Activated CD4-positive, alpha-beta T cell treated with anti-CD3 and anti-CD28 coated beads, Interleukin-2, amount 50 U/mL, for 16 hours (primary cell): Measurements from ENCODE around the gene FPGS.
A peak's percentile ranks its signal among the peaks of the same experiment; 100 is the strongest.
"Not testable (repeated sequence)": the region's sequence is repeated elsewhere in the genome, so short reads cannot be mapped to it uniquely, and the experiment has no call there.

Experiments used
- DNase-seq: peaks from one replicate; pipeline ENCODE4 v3.0.0-alpha.2; 2020

FPGS gene

DNA sequence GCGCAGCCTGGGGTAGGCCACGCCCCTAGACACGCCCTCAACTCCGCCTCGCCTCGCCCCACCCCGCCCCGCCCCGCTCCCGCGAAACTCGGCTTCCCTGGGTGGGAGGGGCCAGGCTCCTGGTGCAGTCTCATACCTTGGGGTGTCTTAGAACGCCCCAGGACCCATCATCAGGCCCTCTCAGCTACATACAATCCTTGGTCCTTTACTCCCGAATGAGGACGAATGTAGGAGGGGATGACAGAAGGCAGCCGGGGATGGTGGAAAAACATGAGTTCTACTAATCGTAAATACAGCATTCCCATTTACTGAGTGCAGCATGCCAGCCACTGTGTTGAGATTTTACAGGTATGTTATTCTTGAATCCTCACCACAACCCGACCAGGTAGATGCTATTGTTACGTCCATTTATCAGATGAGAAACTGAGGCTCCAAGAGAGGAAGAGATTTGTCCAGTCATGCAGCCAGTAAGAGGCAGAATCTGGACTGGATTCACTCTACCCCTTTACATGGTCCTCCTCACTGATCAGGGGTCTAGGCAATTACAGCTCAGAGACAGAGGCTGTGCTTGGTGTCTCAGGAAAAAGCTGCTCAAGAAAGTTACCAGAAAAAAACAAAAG is 31.0 kb upstream of the FPGS start:
- DNase-seq, result no peak

DNA sequence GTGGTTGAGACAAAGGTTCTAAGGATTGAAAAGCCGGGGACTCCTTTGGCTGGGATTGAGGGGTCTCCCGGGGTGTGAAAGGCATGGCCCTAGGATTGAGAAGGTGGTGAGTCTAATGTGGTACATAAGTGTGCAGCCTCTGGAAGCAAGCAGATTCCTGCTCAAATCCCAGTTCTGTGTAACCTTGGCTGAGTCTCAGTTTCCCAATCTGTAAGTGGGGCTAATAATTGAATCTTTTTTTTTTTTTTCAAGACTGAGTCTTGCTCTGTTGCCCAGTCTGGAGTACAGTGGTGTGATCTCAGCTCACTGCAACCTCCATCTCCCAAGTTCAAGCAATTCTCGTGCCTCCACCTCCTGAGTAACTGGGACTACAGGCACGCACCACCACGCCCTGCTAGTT is 30.1 kb upstream of the FPGS start:
- no peak for DNase-seq

DNA sequence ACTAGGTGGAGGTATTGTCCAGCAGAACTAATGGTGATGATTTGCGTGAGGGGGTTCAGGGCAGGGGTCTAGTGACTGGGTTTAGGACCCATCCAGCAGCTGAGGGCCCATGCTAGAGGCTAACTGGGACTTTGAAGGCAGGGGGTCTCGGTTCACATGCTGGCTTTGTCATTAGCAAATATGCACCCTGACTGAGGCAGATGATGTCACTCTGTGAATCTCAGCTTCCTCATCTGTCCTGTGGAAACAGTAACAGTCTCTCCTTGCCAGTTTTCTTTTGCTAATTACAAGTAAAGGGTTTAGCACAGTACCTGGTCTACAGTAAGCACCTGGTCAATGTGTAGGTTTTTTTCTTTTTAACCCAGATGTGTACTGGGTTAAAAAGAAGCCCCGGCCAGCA is 29.4 kb upstream of the FPGS start:
- DNase-seq, result no peak

DNA sequence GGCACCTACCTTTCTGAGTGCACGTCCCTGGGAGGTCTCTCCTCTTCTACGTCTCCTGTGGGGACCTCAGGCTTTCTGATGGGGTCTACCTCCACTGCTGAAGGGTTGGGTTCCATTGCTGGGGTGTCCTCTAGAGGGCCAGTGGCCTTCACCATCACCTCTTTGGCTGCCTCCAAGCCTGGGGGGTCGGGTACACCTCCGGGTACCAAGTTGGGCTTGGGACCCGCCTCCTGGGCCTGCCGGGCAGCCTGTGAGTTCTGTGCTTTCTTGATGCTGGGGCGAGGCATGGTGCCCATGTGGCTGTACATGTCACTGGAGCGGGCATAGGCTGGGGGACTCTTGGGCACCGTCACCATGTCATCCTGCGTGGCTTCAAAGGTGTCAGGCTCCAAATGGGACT is 28.7 kb upstream of the FPGS start:
- DNase-seq, result no peak

DNA sequence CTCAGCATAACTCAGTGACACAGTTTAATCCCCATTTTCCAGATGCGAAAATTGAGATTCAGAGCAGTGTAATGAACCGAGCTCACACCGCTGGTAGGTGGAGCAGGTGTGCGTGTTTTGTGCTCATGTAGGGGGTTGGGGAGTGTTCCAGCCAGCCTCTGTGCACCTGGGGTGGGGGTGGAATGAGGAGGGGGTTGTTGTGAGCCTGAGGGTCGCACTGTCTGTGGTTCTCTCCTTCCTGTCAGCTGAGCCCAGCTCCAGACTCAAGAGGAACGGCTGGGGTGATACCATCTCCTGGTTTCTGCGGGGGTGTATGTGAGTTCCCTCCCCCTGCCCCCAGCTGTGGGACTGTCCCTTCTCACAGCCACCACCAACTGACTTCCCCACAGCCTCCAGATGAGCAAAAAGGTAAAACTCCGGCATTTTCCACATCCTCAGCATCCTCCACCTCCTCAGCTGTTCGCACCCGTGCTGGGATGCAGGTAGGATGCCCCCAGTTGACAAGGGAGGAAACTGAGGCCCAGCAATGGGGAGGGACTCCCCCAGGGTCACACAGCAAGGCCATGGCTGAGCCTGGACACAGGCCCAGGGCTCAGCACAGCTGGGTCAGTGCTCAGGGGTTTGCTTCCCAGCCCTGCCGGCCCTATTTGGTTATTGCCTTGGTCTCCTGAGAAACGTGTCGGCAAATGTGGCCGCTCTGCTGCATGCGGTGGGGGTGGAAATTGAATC is 26.3 kb upstream of the FPGS start:
- DNase-seq, result peak; percentile 89

DNA sequence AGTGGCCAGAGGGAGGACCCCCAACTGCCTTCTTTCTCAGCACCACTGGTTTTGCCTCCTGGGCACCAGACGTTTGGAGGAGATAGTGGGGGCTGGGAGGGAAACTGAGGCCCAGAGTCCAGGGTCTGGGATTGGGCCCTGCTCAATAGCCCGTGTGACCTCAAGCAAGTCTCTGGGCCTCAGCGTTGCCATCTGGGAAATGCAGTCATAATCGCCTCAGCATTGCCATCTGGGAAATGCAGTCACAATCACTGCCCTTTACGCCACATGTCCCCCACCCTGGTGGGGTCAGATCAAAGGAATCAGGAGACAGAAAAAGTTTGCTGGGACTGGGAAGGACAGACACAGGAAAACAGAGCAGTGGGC is 25.8 kb upstream of the FPGS start:
- peak; percentile 54 for DNase-seq

DNA sequence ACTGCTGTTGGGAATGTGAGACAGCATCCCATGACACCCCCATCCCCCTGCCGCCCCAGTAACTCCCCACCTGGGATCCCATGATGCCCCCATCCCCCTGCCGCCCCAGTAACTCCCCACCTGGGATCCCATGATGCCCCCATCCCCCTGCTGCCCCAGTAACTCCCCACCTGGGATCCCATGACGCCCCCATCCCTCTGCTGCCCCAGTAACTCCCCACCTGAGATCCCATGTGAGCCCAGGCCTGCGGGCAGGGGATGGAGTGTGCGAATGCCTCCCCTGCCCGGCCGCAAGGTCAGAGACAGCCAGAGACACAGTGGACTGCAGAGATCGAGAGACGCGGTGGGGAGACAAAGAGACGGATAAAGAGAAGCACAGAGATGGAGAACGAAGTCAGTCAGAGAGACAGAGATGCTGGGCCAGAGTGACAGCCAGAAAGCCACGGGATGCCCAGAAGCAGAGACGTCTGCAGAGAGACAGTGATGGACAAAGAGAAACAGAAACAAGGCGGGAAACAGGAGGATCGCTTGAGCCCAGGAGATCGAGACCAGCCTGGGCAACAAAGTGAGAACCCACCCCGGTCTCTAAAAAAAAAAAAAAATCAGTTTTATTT is 25.2 kb upstream of the FPGS start:
- no peak for DNase-seq

DNA sequence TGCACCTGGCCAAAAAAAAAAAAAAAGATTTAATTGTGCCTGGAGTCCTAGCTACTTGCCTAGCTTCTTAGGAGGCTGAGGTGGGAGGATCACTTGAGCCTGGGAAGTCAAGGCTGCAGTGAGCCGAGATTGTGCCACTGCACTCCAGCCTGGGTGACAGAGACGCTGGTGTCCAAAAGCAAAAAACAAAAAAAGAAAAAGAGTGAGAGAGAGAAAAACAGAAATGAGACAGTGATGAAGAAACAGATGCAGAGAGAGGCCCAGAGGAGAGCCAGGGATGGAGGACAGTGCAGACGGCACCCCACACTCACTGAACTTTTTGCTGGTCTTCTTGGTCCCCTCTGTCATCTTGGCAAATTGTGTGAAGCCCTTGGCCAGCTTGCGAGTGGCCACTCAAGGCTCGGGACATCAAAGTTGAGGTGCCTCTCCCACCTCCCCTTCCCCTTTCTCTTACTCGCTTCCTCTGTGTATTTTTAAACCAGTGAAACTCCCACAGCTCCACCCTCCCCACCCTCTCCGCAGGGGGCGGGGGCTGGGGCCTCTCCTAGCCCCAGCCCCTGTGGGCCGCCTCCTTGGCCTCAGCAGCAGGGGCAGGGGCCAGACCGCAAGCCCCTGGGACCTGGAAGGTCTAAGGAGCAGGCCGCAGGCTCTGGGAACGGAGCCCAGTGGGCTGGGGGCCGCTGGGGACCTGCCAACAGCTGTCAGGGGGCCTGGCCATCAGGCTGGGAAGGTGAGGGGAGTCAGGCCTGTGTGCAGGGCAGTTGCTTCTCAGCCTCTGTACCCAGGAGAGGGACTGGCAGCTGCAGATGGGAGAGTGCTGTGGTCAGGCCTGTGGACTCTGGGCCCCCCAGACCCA is 24.2 kb upstream of the FPGS start, which contains the start of gene SH2D3C:
Gene SH2D3C (minus strand): TSS at position 387 of the 856 bp plus-strand sequence. CDS start 39 bp downstream, at position 348.
- peak; percentile 67 for DNase-seq

DNA sequence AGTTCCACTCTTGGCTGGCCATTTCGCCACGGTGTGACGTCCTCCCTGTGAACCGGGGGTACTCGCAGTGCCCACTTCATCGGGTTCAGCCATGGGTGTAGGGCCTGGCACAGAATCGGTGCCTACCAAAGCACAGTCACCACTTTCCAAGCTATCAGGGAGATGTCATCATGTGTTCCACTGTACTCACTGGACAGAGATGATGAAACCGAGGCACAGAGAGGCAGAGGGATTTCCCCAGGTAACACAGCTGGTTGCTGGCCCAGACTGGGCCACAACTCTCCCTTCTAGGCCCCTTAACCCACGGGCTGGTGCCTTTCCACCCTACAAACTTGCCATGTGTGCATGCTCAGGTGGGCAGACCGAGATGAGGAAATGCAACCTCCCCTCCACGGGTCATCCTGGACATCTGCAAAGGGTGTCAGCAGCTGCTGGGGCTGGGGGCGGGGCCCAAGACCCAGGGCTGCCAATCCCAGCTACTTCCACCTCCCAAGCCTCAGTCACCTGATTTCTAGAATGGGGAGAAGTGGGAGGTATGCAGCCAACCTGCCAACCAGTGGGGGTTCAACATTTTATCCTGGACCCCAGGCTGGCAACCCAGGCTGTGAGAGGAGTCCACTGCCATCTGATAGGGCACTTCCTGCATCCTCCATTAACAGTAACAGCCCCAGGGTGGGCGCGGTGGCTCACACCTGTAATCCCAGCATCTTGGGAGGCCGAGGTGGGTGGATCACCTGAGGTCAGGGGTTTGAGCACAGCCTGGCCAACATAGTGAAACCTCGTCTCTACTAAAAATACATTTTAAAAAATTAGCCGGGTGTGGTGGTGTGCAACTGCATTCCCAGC is 23.3 kb upstream of the FPGS start:
- peak; percentile 84 for DNase-seq

DNA sequence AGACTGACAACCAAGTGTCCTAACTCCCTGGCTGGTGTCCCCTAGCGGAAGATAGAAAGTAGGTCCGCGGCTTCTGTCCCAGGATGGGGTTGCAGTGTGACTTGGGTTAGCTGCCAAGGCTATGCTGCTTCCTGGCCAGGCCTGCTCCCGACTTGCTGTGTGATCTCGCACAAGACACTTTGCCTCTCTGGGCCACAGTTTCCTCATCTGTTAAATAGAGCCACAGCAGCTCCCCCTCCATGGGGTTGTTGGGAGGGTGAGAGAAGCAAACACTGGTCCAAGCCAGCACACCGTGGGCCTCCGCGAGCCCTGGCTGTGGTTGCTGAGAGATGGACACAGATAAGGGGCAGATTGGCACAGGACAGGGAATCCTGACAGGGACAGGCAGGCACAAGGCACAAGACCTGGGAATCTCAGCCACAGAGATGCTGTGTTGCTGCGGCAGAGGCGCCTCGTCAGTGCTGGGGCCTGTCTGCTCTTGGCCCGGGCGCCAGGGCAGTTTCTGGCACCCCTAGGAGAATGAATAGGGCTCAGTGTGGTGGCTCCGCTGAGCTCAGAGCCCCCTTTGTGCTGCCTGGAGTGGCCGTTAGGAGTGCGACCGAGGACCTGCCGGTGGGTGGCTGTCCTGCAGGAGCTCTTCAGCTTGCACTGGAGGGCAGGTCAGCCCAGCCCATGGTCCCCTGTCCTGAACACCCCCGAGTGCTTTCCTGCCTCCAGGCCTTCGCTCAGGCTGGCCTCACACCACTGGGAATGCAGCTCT is 22.4 kb upstream of the FPGS start:
- DNase-seq, result no peak

DNA sequence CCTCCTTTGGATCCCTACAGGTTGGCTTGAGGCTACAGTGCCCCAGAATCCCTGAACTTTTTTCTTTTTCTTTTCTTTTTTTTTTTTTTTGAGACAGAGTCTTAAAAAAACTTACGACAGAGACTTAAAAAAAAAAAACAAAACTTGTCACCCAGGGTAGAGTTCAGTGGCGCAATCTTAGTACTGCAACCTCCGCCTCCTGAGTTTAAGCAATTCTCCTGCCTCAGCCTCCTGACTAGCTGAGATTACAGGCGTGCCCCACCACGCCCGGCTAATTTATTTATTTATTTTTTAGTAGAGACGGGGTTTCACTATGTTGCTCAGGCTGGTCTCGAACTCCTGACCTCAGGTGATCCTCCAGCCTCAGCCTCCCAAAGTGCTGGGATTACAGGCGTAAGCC is 21.8 kb upstream of the FPGS start:
- DNase-seq, result not testable (repeated sequence)

DNA sequence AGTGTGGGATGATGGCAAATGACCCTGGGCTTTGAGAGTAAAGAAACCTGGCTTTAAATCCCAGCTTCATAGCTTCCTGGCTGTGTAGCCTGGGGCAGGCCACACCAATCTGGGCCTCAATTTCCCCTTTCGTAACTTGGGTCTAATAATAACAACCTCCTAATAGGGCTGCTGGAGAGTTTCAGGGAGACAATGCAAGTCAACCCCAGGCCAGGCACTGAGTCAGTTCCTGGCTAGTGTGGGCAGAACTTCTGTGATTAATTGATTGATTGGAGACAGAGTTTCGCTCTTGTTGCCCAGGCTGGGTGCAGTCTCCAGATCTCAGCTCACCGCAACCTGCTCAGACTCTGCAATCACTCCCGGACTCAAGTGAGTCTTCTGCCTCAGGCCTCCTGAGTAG is 20.9 kb upstream of the FPGS start:
- DNase-seq, result no peak

DNA sequence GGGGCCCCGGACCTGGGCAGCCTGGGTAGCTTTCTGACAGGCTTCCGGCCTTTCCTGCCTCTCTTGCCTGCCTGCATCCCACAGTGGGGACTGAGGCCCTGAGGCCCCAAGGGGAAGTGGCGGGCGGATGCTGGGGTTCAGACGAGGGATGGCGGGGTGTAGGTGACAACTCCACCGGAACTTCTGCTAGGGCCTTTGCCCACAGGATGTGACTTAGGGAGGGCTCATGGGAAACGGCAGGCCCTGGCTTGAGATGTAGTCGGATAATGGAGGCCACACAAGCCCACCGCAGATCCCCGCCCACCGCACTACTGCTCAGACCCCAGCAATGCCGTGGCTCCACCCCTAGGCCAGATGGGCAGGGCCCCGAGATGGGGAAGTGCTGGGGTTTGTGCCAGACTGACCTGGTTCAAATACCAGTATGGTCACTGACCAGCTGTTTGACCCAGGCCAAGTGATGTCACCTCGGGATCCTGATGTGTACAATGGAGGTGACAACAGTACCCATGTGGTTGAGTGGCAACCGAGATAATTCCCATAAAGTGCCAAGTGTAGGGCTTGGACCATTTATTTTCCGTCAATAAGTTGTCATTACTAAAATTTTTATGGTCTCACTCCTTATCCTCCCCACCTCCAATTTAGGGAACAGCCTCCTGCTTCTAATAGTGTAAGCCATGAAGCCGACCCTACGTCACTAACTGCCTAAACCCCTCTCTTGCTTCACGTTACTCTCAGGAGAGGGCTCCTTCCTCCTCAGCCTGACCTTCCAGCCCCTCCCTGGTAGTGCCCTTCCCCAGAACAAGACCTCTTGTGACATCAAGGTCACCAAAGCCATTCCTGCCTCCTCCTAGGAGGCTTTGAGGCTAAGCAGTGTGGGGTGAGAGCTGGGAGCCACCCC is 19.3 kb upstream of the FPGS start:
- peak; percentile 91 for DNase-seq

DNA sequence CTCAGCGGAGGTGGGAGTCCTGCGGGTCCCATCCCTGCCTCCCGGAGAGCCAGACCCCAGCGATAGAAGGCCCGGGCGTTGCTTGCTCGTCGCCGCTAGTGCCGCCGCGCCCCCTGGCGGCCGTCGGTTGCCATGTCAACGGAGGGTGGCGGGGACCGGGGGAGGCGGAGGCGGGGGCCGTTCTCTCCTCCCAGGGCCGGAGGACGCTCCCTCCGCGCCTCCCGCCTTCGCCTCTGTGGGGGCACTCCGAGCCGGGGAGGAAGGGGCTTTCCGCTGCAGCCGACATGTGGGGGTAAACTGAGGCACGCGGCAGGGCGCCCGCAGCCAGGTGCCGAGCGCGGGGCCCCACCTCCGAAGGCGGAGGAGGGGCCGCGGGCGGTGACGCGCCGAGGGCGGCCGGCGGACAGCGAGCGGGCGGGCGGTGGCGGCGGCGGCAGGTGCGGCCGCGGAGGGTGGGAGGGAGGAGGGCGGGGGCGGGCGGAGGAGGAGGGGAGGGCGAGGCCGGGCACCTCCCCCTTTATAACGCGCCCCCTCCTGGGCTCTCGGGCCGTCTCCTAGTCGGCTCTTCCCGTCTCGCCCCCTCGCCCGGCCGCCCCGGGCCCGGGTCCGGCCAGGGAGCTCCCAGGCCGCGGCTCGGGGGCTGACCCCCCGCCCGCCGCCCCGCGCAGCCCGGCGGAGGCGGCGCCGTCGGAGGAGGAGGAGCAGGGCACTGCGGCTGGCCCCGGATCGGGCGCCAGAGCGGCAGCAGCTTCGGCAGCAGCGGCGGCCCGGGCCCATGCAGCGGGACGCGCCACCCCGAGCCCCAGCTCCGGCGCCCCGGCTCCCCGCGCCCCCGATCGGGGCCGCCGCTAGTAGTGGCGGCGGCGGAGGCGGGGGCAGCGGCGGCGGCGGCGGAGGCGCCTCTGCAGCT is 17.4 kb upstream of the FPGS start:
- DNase-seq, result peak; percentile 89

DNA sequence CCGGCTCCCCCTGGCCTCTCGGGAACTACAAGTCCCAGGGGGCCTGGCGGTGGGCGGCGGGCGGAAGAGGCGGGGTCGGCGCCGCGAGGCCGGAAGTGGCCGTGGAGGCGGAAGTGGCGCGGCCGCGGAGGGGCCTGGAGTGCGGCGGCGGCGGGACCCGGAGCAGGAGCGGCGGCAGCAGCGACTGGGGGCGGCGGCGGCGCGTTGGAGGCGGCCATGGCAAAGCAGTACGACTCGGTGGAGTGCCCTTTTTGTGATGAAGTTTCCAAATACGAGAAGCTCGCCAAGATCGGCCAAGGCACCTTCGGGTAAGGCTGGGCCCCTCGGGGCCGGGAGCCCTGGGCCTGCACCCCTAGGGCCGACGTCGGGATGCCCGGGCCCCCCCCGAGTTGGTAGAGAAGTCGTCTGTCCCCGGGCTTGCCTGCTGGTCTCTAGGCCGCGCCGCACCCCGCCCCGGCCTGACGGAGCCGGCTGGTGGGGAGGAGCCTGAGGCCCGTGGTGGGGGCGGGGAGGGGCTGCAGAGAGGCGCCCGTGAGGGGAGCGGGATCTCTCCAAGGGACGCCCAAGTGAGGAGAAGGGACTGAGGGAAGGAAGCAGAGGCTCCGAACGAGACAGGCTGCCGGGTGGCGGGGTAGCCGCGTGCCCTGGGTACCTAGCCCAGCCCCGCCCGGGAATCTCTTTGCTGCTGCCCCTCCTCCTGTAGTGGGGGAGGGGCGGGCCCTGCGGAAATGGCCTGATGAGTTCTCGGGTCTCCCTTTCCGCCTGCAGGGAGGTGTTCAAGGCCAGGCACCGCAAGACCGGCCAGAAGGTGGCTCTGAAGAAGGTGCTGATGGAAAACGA is 16.5 kb upstream of the FPGS start, which contains the start of gene CDK9:
Gene CDK9 (plus strand): TSS at position 102 of the 840 bp plus-strand sequence. CDS start 115 bp downstream, at position 217.
- DNase-seq, result peak; percentile 94

DNA sequence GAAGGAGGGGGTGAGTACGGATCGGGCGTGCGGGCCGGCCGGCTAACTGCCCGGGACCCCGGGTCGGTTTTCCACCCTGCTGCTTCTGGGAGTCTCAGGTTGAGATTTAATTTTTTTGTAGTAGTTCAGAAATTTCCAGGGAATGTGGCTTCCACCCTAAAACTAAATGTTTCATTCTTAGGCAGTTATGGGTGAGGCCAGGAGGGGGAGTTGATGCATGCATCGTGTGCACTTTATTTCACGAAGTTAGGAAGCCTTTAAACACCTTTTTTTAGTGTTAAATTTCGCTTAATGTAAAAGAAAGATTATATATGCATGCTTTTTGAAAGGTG is 15.9 kb upstream of the FPGS start:
- no peak for DNase-seq

DNA sequence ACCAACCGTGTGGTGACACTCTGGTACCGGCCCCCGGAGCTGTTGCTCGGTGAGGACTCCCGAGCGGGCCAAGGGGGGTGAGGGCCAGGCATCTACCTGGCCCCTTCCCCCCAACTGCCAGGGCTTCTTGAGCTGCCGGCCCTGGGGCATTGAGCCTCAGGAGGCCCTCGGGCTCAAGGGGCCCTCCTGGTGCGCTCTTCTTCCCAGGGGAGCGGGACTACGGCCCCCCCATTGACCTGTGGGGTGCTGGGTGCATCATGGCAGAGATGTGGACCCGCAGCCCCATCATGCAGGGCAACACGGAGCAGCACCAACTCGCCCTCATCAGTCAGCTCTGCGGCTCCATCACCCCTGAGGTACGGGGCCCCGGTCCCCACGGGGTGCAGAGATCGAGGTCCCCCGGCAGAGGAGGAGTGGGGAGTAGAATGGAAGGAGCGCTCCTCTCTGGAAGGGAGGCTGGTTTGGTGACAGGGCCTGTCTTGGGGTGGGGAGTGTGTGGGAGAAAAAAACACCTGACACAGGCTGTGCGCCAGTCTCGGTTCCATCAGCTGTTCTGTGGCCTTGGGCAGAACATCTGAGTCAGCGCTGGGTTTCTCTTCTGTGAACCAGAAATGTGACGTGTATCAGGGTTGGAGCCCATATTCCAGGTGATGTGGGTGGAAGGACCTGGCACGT is 14.2 kb upstream of the FPGS start:
- peak; percentile 54 for DNase-seq

DNA sequence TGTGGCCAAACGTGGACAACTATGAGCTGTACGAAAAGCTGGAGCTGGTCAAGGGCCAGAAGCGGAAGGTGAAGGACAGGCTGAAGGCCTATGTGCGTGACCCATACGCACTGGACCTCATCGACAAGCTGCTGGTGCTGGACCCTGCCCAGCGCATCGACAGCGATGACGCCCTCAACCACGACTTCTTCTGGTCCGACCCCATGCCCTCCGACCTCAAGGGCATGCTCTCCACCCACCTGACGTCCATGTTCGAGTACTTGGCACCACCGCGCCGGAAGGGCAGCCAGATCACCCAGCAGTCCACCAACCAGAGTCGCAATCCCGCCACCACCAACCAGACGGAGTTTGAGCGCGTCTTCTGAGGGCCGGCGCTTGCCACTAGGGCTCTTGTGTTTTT is 13.5 kb upstream of the FPGS start:
- no peak for DNase-seq
